GM12864 (cell line): ENCODE results near the gene CORO7.

Experiments used
- DNase-seq: peaks from one replicate; pipeline ENCODE4 v3.0.0-alpha.2; 2011; ENCODE audit warnings: low read depth
- H3K4me3 ChIP-seq: 2 replicates; pipeline ENCODE4 v1.5.1; 2011; ENCODE audit warnings: mild to moderate bottlenecking, low read depth, low read length, control low read depth
- CTCF ChIP-seq: IDR thresholded peaks from 2 replicates; pipeline ENCODE4 v1.5.1; 2011; ENCODE audit warnings: low read depth, mild to moderate bottlenecking, moderate library complexity, low read length, control low read depth, inconsistent platforms; ENCODE audit errors: missing control alignments

The CORO7 gene

GRCh38 chr16:4307215-4308037, 109.0 kb downstream of the CORO7 start:
- H3K4me3 ChIP-seq, result peak overlapping the region; percentile 90
- peak; percentile 81 for DNase-seq
- no peak for TF ChIP-seq CTCF

GRCh38 chr16:4306470-4307214, 109.8 kb downstream of the CORO7 start:
- no peak for DNase-seq
- H3K4me3 ChIP-seq, result peak overlapping the region; percentile 90
- TF ChIP-seq CTCF, result no peak
